CD4-positive, alpha-beta T cell treated with Interleukin-17A for 4 hours (primary cell): ENCODE data around the gene PGGT1B.
"Not testable (repeated sequence)": the region's sequence is repeated elsewhere in the genome, so short reads cannot be mapped to it uniquely, and the experiment has no call there.

Experiments used
- DNase-seq: peaks from one replicate; pipeline ENCODE4 v3.0.0-alpha.2; 2020; ENCODE audit warnings: mixed read lengths

Gene PGGT1B

DNA sequence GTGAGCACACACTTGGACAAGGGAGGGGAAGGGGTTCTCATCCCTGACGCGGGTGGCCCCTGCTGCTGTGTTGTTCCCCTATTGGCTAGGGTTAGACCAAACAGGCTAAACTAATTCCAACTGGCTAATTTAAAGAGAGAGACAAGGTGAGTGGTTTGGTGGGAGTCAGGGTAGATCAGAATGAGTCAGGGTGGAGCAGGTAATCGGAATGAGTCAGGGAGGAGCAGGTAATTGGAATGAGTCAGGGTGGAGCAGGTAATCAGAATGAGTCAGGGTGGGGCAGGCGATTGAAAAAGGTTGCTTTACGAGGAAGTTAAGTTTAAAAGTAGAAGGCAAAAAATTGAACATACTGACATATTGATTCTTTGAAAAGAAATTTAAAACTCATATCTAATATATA is 13.3 kb downstream of the PGGT1B start:
- DNase-seq = not testable (repeated sequence)

DNA sequence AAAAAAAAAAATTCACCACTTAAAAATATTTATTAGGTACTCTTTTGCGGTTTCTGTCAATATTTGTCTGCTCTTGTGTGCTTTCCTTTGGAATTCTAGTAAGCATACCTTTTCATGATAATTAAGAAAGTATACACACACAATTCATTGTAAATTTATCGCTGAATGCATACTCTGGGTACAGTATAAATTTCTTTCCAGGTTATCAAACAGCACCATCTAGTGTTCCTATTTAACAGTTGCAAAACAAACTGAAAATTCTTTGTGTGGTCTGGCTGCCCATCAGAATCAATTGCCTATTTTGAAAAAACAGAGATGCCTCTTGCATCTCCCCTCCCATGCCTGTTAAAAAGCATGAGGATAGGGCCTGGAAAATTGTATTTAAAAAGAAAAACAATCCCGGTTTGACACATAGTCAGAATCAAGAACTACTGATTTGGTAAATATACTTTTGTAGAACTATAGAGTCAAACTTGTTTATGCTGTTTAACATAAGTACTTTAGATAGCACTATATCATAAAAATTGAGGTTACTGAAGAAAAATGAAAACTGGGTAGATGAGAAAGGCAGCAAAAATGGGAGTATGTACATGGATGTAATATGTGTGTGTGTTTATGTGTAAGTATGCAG is 16.2 kb downstream of the PGGT1B start:
- no peak for DNase-seq

- DNase-seq = no peak
These were observed 19.3 kb downstream of the PGGT1B start for GRCh38 chr5:115243412-115243811.

DNA sequence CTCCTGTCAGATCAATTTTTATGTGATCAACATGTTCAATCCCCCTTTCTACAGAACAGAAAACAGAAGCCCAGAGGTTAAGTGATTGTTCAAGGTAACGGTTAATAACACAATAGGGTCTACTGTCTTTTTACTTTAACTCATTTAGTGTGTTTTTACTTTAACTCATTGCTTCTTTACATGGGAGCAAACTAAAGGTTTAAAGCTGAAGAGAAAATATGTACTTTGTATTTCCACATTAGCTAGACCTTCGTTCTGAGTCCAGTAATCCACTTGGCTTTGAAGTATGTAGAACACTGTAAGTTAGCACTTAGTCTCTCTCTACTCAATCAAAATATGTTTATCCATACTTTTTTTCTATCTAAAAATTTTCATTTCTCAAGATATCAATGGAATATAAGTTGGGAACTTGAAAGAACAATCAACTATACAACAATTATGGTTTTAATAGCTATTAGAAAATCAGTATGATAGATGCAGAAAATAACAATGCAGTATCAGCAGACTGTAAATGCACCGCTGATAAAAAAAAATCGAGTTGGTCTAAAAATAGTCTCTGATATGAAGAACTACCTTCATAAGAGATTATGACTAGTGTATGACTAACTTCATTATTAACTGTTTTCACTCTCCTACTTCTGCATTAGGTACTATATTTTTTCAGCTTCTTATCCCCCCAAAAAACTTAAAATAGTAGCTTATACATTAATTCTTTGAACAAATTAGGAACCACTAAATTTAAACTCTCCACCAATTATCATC is 20.6 kb downstream of the PGGT1B start:
- DNase-seq = no peak

DNA sequence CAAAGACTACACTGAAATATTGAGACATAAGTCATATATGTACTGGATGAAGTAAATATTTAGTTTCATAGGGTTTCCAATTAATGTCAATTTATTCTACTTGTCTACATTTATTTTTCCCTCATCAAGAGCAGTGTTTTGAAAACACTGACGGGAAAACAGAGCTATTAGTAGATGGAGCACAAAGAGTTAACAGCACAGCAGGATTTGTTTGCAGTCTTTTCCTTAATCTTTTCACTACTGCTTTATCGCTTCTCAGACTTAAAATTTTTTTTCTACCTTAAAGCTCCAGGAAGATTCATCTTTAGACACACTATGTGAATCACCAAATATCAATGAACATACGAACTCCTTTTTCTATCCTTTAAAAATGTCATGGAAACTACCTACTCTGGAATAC is 25.6 kb downstream of the PGGT1B start:
- no peak for DNase-seq

GRCh38 chr5:115236599-115236998 is 26.1 kb downstream of the PGGT1B start:
- DNase-seq = no peak

DNA sequence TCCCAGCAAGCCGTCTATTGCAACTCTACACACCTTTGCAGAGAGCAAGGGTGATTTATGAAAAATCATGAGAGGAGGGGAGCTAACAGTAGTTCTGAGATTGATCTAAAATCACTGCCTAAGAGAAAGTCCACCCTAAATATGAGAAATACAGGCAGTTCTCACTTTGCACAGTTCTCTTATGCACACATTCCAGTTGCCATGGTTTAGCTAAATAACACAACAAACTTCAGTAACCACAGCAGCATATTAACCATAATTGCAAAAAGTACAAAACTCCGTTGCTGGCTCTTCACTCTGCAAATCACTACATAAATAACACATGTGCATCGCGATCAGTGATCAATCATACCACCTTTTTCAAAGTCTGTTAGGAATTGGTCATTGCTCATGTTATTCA is 31.1 kb downstream of the PGGT1B start:
- no peak for DNase-seq

- no peak for DNase-seq
These were observed 33.1 kb downstream of the PGGT1B start for GRCh38 chr5:115229606-115230005.

DNA sequence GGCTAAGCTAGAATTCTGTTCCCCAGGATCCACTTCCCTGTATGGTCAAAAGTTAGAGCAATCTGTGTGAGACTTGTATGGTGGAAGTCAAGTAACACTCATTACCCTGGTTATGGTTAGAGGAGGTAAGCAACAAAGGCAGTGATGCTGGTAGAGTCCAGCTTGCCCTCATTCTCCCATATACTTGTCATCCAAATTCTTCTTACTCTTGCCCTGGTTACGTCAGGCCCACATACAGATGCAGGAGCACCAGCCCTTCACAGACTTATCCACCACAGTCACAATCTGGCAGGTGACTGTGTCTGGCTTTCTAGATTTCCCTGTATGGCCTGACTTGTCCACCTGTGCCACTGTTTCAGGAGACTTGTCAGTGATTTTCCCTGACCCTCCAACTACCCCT is 35.4 kb downstream of the PGGT1B start:
- DNase-seq = no peak

DNA sequence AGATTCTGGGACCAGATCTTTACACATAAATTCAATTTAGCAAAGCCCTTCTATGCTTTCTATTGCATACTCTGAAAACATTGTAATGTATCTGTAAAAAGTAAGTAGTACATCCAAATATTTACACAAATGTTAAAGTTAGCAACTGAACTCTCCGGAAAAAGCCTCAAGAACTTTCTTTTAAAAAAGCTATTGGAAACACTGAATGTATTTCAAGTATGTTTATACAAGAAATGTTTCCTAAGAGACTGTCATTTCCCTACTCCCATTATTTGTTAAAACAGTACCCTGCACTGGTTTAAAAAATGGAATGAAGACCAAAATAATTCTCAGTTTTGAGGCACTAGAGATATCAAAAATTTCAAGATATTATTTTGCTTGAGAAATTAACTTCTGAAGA is 48.1 kb downstream of the PGGT1B start:
- no peak for DNase-seq

- no peak for DNase-seq
These were observed 53.4 kb downstream of the PGGT1B start for GRCh38 chr5:115209279-115209678.

- DNase-seq = no peak
These were observed 59.7 kb downstream of the PGGT1B start for GRCh38 chr5:115202952-115203351.

DNA sequence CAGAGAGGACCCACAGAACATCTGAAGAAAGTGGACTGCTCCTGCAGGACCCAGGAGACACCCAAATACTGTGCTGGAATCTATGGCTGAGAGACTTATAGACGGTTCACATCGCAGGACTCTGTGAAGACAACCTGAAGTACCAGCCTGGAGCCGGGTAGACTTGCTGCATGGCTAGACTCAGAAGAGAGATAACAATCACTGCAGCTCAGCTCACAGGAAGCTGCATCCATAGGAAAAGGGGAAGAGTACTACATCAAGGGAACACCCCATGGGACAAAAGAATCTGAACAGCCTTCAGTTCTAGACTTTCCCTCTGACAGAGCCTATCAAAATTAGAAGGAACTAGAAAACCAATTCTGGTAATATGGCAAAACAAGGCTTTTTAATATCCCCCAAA is 66.5 kb downstream of the PGGT1B start:
- DNase-seq = no peak

DNA sequence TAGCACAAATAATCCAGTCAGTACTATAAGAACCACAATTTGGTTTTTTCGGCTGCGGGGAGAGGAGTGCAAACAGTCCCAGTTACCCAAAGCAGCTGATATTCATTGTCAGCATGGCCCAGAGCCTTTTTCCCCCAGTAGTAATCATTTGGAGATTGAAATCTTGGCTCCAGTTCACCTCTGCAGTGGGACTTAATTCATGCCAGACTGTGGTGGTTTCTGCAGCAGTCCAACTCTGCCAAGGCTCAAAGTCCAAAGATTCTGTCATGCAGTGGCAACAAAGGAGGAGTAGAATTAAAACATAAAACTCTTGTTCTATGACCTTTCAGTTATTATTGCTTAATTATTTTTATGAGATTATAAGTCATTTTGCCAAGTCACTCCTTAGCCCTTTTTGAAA is 68.0 kb downstream of the PGGT1B start:
- no peak for DNase-seq

- no peak for DNase-seq
These were observed 69.4 kb downstream of the PGGT1B start for GRCh38 chr5:115193295-115193694.

- DNase-seq = no peak
These were observed 70.6 kb downstream of the PGGT1B start for GRCh38 chr5:115192098-115192497.

- no peak for DNase-seq
These were observed 71.1 kb downstream of the PGGT1B start for GRCh38 chr5:115191474-115192031.

DNA sequence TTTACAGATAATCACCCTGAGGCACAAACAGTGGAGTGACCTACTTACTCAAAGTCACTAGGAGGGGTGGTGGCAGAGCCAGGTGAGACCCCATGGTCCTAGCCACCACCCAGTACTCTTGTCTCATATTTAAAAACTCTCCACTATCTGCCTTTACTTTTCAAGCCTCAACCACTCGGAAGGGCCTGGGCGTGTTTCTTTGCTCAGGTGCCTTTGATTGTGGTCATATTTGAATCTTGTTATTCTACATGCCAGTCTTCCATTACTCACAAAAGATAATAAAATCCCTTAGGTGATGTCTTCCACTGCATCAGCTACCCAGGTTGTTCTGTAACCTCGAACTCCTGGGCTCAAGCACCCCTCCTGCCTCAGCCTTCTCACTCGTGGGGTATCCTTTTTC is 72.3 kb downstream of the PGGT1B start:
- no peak for DNase-seq

DNA sequence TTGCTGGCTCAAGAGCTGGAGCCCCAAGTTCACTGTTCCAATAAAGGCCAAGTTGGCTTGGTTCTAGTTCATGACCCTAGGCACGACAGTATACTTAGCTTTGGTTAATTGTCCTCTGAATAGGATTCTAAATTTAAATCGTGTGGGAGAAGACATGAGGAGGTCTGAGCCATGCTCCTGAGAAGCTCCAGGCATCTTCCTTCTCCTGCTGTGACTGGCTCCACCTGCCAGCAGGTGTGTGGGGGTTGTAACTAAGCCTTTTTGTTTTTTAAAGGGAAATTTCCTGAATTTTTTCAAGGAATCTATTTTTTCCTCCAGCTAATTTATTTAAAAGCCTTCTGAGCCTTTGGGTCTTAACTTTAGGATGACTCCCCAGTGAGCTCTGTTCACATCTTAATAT is 72.8 kb downstream of the PGGT1B start:
- no peak for DNase-seq

DNA sequence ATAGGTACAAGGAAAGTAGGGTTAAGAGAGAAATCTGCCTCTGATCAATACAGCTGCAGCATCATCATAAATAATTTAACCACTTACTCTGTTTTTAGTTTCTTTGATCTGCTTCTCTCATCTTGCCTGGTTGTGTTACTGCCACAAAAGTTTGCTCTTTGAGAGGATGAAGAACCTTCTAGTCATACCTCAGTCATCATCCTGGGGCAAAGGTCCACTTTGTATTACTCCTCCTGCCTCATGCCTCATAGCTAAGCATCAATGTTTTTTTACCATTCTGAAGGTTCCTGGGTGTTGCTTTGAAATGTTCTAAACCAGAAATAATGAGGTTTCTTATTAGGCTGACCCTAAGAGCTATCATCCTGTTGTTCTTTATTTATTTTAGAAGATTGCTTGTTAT is 75.9 kb downstream of the PGGT1B start:
- no peak for DNase-seq

GRCh38 chr5:115184770-115185169 is 77.9 kb downstream of the PGGT1B start:
- DNase-seq = no peak

GRCh38 chr5:115181757-115182156 is 80.9 kb downstream of the PGGT1B start:
- DNase-seq = no peak

- peak; percentile 32 for DNase-seq
These were observed 82.4 kb downstream of the PGGT1B start for GRCh38 chr5:115180165-115180709.
